ENCODE measurements around the gene ZKSCAN5.
"Not testable (repeated sequence)": the region's sequence is repeated elsewhere in the genome, so short reads cannot be mapped to it uniquely, and the experiment has no call there.

The ZKSCAN5 gene

DNA sequence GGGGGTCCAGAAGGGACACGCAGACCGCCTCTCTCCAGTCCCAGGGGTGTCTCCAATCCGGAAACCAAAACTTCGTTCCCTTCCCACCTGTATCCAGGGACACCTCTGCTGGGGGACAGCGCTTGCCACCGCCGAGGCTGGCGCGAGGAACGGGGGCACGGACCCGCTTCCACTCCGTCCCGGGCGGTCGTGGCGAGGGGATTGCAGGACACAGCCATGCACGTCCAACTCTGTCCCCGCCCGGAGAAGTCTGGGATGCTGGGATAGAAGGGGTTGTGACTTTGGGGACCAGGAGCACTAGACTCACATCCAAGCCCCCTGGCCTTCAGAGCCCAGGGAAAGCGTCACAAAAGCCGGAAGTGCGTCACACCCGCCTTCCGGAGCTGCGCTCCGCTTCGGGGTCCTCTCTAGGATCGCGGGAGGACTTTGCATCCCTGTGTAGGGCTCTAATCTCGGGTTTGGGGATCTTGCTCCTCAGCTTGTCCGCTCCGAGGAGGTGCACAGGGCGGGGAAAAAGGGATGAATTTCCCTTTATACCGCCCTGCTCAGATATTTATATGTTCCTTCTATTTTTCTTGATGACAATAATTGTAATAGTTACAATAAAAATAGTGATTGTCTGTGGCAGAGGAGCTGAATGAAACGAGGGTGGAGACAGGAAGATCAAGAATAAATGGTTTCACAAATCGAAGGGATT is 47.5 kb downstream of the ZKSCAN5 start, which contains the start of gene FAM200A:
Gene FAM200A (minus strand): TSS at position 348 of the 697 bp plus-strand sequence. CDS start 3,707 bp downstream, outside the sequence.
- peak; percentile 63 to 73 for DNase-seq (ENCODE audit: low read depth in 2 of 2, low spot score in 1 of 2)

DNA sequence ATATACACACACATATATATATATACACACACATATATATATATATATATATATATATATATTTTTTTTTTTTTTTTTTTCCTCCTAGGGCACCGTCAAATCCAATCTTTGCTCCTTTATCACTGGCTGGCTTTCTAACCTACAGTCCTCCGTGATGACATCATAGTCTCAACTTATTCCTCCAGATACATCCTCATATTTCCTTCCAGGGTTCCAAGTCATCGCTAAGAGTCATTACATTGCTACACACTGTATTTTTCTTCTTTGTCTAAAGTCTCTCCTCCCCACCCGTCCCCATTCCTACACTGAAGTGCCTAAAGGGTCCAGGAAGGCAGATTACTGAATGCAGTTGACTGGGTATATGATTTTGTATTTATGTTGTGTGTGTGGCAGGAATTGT is 48.6 kb downstream of the ZKSCAN5 start:
- DNase-seq (ENCODE audit: low read depth in 2 of 2, low spot score in 1 of 2): no peak

GRCh38 chr7:99554939-99555338 is 50.5 kb downstream of the ZKSCAN5 start:
- DNase-seq (ENCODE audit: low read depth in 2 of 2, low spot score in 1 of 2): no peak

DNA sequence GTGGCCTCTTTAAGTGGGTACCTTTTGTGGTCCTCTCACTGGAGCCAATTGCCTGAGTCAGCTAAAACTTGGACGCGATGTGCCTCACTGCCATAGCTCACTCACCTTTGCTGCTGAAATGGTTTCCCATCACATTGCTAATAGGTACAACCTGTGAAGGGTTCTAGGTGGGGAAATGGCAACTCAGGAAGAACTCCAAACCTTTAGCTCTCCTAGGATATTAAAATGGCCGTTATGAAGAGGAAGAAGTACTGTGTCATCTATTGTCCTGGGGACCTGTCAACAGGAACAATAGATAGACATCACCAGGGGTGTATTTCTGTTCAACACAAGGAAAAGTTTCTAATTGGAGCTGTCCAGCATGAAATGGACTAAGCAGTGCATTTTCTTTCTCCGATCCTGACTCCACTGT is 52.7 kb downstream of the ZKSCAN5 start:
- DNase-seq (ENCODE audit: low read depth in 2 of 2, low spot score in 1 of 2): no peak

DNA sequence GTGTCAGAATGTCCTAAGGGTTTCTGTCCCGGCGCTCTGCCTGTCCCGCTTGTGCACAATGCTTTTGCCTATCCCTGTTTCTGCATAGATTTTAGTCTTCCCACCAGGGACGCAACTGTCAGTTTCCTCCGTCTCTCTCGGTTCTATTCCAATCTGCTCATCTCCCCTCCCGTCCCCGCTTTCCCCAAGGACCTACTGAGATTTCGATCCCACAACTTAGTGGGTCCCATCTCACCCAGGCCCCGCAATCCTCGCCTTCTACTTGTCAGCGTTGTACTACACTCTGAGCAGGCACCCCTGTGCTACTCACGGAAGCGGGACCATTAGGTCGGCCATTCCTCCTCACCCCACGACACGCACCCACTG is 53.5 kb downstream of the ZKSCAN5 start:
- DNase-seq (ENCODE audit: low read depth in 2 of 2, low spot score in 1 of 2): no peak

GRCh38 chr7:99558306-99559174 is 54.1 kb downstream of the ZKSCAN5 start, which contains the start of gene ZNF655:
ZNF655 (plus strand) TSS chr7:99558642; CDS start chr7:99560560, 1,918 bp downstream.
- DNase-seq (ENCODE audit: low read depth in 2 of 2, low spot score in 1 of 2): peak; percentile 79 to 87

DNA sequence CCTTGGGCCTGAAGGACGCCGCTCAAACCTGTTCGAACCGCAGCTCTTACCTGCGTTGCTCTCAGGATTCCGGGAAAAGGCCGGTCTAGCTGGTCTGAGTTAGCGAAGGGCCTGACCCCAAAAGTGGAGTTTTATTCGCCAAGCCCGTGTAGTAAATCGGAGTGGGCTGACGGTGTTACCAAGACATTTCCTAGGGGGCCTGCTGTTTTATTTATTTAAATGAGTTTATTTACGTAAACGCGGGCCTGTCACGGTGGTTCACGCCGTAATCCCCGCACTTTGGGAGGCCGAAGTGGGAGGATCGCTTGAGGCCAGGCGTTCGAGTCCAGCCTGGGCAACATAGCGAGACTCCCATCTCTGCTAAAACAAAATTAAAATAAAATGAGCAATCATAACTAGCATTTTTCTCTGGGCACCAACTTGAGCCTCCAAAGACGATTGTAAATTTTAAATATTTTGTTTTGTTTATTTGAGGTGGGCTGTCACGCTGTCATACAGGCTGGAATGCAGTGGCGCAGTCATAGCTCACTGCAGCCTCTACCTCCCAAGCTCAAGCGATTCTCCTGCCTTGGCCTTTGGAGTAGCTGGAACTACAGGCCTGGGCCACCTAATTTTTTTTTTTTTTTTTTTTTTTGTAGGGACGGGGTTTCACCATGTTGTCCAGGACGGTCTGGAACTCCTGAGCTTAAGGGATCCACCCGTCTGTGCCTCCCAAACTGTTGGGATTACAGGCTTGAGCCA is 54.9 kb downstream of the ZKSCAN5 start:
- DNase-seq (ENCODE audit: low read depth in 2 of 2, low spot score in 1 of 2): no peak

DNA sequence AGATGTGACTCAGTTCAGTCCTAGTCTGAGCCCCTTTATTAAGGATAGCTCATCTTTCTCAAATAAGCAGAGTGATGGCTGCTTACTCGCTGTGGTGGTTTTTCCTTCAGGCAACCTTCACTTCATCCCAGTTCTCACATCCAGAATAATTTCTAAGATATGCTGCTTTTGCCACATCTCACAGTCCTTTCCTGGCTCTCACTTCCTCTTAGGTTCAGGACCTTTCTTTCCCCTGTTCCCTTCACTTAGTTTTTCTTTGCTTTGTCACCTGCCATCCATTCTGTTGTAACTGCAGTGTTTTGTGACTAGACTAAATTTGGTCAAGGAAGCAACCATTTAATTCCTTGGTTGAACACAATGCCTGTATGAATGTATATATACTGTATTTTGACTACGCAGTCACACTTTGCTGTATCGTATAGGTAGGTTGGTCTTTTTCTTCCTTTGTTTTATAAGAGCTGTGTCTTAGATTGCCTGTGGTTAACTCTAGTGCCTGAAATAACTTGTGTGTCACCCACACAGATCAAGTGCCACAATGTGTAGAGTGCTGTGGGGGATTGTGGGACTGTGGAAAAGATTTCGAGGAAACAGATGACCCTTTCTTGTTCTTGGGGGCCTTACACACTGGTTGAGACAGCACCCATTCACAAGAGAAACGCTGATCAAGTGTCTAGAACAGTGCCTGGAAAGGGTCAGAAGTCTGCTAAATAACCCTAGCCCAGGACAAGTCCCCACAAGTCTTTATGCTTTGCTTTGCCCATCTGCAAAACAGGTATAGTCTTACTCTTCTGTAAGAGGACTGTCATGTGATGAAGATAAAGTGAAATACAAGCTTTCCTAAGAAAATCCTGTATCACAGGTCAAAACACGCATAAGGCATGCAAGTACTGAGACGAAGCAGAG is 56.6 kb downstream of the ZKSCAN5 start:
- DNase-seq (ENCODE audit: low read depth in 2 of 2, low spot score in 1 of 2): no peak

- no peak for DNase-seq (ENCODE audit: low read depth in 2 of 2, low spot score in 1 of 2)
Observed at GRCh38 chr7:99561737-99562051, 57.2 kb downstream of the ZKSCAN5 start.

DNA sequence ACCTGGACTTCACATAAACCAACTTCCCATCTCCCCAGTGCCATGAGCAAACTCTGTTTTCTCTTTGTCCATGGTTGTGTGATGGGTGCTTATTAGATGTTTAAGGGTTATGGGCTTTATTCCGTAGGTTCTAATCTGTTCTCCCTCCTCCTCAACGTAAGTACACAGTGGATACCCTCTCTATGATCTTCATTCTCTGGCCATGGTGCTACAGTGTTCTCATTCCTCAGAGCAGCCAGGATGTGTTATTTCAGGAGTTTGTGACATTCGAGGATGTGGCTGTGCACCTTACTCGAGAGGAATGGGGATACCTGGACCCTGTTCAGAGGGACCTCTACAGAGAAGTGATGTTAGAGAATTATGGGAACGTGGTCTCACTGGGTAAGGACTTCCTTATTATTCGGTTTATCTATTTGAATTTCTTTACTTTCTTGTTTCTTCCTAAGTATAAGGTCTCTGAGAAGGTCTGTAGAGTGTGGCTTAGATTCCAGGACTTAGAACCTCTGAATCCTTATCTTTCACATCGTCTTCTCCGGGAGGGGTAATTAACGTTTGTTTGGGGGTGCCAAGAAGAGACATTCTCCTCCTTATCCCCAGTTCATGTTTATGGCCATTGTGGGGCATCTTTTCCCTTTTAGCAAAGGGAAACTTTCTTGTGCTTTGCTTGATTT is 57.8 kb downstream of the ZKSCAN5 start:
- no peak for DNase-seq (ENCODE audit: low read depth in 2 of 2, low spot score in 1 of 2)

- DNase-seq (ENCODE audit: low read depth in 2 of 2, low spot score in 1 of 2): no peak
Observed at GRCh38 chr7:99562832-99563231, 58.4 kb downstream of the ZKSCAN5 start.

GRCh38 chr7:99563650-99564049 is 59.2 kb downstream of the ZKSCAN5 start:
- no peak for DNase-seq (ENCODE audit: low read depth in 2 of 2, low spot score in 1 of 2)

DNA sequence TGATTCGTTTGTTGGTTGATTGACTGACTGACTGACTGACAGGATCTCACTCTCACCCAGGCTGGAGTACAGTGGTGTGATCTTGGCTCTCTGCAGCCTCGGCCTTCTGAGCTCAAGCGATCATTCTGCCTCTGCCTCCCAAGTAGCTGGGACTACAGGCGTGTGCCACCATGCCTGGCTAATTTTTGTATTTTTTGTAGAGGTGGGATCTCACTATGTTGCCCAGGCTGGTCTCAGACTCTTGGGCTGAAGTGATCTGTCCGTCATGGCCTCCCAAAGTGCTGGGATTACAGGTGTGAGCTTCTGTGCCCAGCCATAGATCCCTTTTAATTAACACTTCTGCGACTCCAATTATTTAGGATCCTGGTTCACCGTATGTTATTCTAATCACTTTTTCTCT is 64.3 kb downstream of the ZKSCAN5 start:
- DNase-seq (ENCODE audit: low read depth in 2 of 2, low spot score in 1 of 2): not testable (repeated sequence)

- DNase-seq (ENCODE audit: low read depth in 2 of 2, low spot score in 1 of 2): no peak
Observed at GRCh38 chr7:99571768-99572167, 67.3 kb downstream of the ZKSCAN5 start.

GRCh38 chr7:99573257-99573656 is 68.8 kb downstream of the ZKSCAN5 start:
- DNase-seq (ENCODE audit: low read depth in 2 of 2, low spot score in 1 of 2): no peak

DNA sequence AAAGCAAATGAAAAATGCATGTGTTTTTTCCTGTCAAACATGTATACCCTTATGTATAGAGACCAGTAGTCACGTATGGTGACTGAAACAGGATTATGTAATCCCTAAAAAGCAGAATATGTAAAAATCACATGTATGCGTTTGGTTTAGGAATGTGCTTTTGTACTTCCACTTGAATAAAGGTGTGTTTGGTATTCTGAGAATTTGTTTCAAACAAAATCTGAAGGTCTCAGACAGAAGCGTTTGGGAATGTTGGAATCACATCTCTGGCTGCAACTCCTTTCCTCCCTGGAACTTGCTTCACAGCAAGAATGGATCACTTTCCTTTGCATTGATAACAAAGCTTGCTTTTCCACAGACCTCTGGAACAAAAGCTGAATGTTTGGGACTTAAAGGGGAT is 71.8 kb downstream of the ZKSCAN5 start:
- no peak for DNase-seq (ENCODE audit: low read depth in 2 of 2, low spot score in 1 of 2)

GRCh38 chr7:99579281-99579955 is 75.0 kb downstream of the ZKSCAN5 start:
- no peak for DNase-seq (ENCODE audit: low read depth in 2 of 2, low spot score in 1 of 2)

DNA sequence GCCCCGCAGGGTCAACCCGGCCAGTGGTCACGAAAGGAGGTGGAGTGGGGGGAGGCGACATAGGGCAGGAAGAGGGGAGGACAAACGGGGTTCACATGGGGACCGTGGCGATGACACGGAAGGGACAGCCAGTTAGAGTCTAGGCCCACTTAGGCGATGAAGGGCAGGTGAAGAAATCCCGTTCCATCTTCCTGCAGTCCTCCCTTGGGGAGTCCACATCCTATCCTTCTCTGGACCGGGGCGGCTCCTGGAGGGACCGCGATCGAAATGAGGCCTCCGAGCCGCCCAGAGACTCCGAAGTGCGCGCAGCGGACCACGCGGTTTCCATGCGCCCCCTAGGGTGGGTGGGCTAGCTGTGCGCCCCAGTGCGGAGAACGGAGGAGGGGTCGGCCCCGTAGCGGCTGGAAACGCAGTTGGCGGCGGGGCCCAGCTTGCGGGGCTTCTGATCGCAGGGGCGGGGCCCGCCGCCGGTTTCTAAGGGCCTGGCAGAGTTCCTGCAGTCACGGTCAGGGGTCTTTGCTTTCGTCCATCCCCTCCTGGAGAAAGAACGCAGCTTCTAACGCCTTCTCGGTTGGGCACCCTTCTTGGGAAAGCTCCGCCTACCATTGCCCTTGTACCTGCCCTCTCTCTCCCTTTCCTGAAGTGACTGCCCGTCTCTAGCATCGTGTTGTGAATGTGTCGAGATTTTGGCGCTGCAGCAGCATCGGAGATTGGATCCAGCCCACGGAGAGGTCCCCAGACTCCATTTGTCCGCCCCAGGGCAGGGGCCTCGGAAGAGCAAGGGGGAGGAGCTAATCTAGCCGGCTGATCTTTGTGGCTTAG is 75.7 kb downstream of the ZKSCAN5 start:
- DNase-seq (ENCODE audit: low read depth in 2 of 2, low spot score in 1 of 2): peak; percentile 26 to 43

Measured in stimulated activated CD8-positive, alpha-beta memory T cell treated with anti-CD3 and anti-CD28 coated beads, Interleukin-4, amount 100 ng/mL, for 4 hours (primary cell).